GM19468 (cell line): ENCODE measurements around the gene PHACTR1.

Experiments used
- ATAC-seq: cut with Tn5 transposase; IDR thresholded peaks from one replicate; pipeline ENCODE4 v1.9.1; 2021; ENCODE audit warnings: mild to moderate bottlenecking, moderate library complexity, moderate number of reproducible peaks; ENCODE audit not compliant: unreplicated experiment; ENCODE audit errors: extremely low read depth

The PHACTR1 gene

GRCh38 chr6:13212096-13212495, 495.5 kb downstream of the PHACTR1 start:
- ATAC-seq, result no peak

DNA sequence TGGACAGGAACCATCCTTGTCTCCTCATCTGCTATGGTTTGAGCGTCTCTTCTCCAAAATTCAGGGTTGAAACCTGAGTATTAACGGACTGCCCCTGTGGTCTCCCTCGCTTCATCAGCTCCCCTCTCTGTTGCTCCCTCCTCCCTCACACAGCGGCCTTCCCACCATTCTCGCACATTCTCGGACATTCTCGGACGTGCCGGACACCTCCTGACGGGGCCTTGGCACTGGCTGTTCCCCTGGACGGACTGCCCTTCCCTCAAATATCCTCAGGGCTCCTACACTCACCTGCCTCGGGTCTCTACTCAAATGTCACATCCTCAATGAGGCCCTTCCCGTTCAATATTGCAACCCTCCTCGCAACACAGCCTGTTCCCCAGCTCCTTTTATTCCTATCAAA, 496.0 kb downstream of the PHACTR1 start:
- no peak for ATAC-seq

GRCh38 chr6:13215390-13215789, 498.8 kb downstream of the PHACTR1 start:
- no peak for ATAC-seq

DNA sequence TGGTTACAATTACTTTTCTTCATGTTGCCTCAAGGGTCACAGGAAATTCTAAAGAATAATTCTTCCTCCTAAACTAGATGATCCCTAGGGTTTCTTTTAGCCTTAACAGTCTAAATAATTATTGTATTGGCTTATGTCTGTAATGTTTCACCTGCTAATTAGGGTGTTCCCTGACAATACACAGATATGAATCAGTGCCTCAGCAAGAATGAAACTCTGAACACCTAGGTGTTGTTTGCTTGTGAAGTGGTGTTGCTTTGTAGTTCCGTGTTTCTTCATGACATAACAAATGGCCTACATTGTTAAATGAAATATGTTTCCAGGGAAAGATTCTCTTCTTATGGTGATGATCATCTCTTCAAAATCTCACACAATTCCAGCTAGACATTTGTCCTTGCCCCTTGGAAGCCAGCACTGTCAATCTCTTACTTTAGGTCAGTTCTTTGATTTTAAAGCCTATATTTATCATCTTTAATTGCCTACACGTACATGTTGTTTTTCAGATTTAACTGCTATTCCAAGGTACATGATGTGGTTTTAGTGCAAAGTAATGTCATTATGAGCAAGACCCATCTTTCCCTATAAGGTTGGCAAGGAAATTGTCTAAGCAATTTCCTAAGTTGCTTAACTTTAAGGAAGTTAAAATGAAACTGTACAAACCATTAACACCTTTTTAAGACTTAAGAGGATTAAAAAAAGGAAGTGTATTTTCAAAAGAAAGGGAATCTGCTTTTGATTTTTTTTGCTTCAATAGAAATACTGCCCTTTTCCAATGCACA, 499.9 kb downstream of the PHACTR1 start:
- ATAC-seq, result no peak

DNA sequence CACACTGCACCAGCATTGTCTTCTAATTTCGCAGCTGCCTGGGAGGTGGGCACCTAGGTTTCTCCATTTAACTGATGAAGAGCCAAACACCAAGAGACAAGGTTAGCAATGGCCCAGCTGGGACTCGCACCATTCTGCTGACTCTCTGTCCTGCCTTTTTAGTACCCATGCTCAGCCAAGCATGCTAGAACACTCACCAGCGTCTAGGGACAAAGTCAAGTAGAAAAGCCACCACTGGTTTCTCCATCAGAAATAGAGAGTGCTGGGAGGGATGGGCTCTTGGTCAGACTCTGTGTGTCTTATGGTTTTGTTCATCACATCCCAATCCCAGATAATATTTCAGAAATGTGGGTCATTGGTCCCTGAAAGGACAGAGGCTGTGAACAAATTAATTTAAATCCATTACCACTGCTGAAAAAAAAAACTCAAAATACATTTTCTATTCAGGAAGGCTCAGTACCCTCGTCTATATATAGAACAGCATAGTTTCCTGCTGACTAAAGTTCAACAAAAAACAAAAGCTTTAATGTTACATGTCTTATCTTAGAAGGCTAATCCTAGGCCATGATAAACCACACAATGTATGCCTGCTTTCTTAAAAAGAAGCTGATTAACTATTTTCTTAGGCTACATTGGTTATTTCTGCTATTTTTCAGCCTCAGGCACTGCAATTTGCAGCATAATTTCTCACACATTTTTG, 500.8 kb downstream of the PHACTR1 start:
- no peak for ATAC-seq

DNA sequence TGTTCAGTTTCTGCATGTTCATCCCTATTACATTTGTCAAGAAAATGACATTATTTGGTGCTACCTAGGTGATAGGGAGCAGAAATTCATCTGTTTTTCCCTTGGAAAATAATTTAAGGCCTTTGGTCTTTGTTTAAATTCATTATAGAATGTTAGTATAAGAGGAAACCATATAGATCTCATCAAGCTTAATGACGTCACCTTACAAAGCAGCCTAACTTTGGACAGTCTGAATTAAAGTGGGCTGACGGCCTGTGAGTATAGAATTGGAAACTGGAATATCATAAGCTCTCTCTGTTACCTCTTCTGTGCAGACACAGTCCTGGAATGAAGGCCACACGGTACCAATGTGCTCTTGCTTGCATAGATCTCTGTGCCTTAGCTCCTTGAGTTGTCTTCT, 503.7 kb downstream of the PHACTR1 start:
- ATAC-seq, result no peak

DNA sequence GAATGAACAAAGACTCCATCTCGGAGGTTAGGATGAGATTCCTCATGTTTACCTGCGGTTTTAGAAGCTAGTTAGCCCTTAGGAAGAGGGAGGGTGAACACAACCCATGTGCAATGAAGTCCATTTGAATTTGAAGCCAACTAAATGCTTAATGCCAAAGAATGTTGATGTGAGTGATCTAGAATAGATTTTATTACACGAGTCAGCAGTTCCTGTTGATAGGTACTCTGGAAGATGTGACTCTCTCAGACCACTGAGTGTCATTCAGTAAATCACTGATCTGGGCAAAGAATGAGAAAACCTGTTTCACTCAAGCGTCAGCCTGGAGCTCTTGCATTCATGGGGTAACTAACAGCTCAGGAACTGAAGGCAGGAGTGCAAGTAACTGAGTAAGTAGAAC, 505.5 kb downstream of the PHACTR1 start:
- no peak for ATAC-seq

DNA sequence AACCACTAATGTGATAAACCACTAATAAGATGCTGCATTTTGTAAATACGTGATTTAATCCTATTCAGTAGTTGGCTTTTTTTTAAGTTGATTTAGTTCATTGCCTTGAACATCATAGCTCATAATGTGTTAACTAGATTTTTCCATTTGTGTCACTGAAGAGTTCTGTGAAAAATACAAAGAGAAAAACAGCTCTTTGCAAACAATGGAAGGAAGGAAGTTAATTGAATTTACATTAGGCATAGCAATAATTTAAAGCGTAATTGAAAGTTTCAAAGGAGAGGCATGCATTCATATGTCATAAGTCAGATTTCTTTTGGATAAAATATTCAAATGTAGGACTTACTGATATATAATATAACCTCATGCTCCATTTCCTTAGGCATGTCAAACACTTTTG, 509.5 kb downstream of the PHACTR1 start:
- ATAC-seq, result no peak

DNA sequence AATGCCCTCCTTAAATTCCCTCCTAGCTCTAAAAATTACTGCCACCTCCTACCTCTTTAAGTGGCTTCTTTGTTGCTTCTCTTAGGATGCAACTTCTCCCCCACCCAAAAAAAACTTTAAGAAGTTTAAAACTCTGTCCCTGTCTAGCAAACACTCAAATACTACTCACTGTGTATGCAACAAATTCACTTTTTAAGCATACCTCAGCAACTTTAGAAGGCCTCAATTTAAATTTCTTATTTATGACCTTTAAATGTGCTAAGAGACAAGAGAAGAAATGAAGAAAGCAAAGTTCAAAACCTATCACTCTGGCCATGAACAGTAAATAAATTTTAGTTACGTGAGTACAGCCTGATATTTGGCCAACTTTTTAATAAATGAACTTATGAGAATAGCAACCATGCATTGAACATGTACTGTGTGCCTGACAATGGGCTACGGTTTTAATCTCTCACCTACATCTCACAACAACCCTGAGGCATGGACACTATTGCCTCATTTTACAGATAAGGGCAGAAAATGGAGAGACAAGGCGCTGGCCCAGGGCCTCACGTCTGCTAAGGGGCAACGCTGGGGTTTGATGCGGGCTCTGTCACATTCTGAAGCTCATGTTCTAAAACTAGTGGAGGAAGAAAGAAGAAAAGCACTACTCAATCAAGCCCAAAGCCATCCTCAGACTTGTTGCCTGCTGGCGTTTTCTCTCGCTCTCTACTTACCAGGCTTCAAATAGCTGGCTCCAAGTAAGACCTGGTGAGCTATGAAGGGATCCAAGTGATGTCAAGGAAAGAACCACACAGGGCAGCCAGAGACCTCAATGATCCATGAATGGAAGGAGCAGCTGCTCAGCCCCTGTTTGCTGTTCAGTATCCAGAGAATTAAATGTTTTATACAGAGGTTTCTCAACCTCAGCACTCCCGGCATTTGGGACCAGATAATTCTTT, 512.0 kb downstream of the PHACTR1 start:
- no peak for ATAC-seq

- no peak for ATAC-seq
Observed at GRCh38 chr6:13229205-13230085, 512.9 kb downstream of the PHACTR1 start.

DNA sequence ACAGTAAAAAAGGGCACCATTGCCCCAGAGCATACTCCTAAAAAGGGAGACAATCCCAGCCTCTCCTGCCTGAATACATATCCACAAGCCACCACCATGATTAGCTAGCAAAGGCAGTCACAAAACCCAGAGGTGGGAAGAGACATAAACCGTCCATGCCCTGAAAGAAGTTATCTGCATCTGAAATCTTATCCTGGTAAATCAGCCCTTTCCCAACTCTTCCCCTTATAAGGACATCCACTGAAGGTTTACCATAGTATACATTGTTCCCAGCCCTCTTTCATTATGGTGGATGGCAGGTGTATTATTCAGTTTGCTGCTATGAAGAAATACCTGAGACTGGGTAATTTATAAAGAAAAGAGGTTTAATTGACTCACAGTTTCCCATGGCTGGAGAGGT, 516.5 kb downstream of the PHACTR1 start:
- ATAC-seq, result no peak

DNA sequence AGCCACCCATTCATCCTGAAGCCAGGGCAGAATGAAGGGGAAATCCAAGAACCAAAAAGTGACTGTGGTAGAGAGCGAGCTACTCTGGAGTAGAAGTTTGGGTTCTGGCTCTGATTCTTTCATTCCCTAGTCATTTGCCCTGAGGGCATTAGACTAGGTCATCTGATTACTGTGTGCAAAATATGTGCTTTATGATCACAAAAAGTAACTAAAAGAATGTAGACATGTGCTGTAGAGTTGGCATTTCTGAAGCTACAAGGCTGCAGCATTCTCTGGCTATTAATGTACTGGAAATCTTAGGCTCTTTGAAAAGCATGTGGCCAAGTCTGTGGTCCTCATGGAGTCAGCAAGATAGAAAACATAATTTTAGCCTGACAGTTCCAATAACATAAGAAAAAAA, 517.6 kb downstream of the PHACTR1 start:
- no peak for ATAC-seq

DNA sequence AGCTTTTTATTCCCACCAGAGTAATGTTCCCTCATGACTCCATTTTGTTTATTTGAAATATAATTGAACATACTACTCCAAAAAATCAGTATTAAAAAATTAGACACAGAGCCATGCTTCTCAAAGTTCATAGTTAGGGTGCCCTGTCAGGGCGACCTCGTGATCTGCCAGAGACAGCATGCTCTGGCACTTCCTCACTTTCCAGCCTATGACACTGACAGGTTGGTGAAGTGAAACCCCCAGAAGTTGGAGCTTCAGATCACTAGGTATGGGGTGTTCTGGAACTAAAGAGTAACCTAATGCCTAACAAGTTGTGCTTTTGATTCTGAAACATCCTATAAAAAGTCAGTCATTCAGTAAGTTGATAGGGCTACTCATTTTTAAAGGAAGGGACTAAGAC, 518.8 kb downstream of the PHACTR1 start:
- ATAC-seq, result no peak

DNA sequence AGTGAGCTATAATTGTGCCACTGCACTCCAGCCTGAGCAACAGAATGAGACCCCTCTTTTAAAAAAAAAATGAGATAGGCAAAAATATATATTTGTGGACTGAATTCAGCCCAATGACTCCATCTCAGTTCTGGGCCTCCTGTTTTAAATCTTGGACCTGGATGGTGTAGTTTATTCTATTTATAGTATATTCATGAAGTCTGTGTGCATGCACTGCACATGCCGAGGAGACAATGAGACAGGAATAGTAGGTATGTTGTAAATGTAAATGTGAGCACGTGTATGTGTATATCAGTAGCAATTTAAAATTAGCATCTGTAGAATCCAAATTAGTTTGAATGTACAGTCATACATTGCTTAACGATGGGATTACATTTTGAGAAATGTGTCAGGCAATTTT, 520.8 kb downstream of the PHACTR1 start:
- ATAC-seq, result no peak

GRCh38 chr6:13238017-13238416, 521.5 kb downstream of the PHACTR1 start:
- no peak for ATAC-seq

DNA sequence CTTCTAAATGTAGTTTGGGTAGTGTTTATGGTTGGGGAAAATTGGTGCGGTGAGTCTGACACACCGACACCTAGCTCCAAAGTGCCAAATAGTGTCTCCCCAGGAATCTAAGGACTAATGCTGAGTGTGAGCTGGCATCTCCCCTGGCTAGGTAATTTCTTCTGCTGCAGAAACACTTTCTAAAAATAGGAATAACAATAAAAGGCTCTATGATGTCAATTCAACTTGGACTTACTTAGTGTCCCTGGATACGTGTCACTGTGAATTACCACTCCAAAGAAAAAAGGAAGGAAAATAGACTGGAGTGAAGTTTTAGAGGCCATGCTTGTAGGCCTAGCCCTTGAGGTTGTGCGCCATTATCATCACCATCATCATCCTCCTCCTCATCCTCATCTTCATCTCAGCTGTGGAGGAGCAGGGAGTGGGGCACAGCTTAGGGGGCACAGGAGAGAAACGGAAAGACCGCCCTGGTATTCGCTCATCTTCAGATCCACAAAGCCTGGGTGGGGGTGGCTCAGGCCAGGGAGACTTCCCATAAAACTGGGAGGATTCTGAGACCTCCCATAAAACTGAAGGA, 522.2 kb downstream of the PHACTR1 start:
- no peak for ATAC-seq

DNA sequence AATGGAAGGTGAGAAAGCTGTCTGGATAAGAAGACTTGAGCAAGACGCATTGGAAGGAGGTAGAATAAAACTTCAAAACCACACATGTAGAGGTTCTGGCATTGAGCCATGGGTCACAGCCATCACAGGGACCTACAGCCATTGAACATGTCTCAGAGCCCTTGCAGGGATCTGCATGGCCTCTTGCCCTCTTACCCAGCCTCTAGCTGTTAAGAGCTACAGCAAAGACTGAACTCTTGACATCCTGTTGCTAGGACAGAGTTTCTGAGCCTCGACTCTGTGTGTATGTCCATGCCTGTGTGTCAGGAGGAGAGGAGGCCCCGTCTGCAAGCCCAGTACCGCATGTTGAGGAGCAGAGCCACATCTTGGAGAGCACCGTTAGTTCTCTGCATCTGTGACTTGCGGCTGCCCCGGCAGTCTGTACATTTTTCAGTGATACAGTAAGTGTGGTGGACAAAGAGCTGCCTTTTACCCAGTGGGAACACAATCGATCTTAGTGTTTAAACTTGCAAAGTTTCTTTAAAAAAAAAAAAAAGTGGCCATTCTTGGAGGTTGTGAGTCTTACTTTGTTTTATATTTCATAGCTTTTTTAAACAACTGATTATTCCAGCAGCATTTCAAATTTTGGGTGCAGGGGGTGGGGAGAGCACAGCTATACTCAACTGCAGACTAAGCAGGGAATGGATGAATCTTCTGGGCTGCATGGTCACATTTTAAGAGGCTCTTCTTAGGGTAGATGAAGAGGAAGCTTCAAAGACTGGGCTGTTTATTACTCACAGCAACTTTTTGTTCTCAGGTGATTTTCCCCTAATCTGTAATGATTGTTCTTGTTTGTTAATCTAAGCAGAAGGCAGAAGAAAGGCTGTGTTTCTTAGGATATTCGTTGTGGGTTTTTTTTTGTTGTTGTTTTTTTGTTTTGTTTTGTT, 523.2 kb downstream of the PHACTR1 start:
- no peak for ATAC-seq

DNA sequence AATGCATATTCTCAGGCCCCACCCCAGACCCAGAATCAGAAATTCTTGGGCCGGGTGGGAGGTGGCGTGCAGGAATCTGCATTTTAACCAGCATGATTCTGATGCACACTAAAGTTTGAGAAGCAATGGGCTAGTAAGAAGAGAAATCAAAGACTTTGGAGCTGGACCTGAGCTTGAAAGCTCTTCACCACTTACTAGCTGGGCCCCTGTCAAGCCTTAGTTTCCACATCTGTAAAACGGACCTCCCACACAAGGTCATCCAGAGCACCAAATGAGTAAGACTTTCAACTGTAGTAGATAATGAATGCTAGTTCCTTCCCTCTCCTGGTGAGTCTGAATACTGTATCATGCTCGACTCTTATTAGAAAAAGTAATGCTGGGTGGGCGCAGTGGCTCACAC, 524.8 kb downstream of the PHACTR1 start:
- no peak for ATAC-seq
